Kidney epithelial cell (primary cell): ENCODE data around the gene TLE7. TPM values are rescaled to one million over a fixed set of nuclear protein-coding genes. Genes with fewer than 3 reads are reported as not detected.

ENCODE experiments used
- DNase-seq: peaks from one replicate; pipeline ENCODE4 v3.0.0-alpha.2; 2010; ENCODE audit warnings: low read depth
- H3K27me3 ChIP-seq: 2 replicates; pipeline ENCODE4 v1.6.0; 2011; ENCODE audit warnings: low read length; ENCODE audit not compliant: control insufficient read depth, insufficient read depth
- H3K36me3 ChIP-seq: 2 replicates; pipeline ENCODE4 v1.5.1; 2011; ENCODE audit warnings: low read length; ENCODE audit not compliant: control insufficient read depth, insufficient read depth
- H3K4me3 ChIP-seq: 2 replicates; pipeline ENCODE4 v1.5.1; 2011; ENCODE audit warnings: low read depth, mild to moderate bottlenecking, control low read depth, low read length
- CTCF ChIP-seq: IDR thresholded peaks from 2 replicates; pipeline ENCODE4 v1.5.1; 2011; ENCODE audit warnings: mild to moderate bottlenecking, moderate library complexity, low read length, control low read depth, inconsistent platforms; ENCODE audit not compliant: insufficient read depth, poor library complexity, severe bottlenecking
- total RNA-seq: library from RNA; depleted of rRNA; stranded (reverse); fragments of >200 nt; gene quantifications from 2 replicates; pipeline ENCODE4 v1.2.3, GENCODE V29; 2015

Gene TLE7
- total RNA-seq, 1 donor from 2014 or later = not detected

- no peak for DNase-seq
- Histone ChIP-seq H3K36me3 (no peaks in the 10 kb centered on the region), H3K27me3 (no peaks in the 10 kb centered on the region), H3K4me3 (no peak overlapping the region)
- no peak for TF ChIP-seq CTCF
These were observed 5.4 kb downstream of the TLE7 start for GRCh38 chr16:71436473-71436872.

- H3K27me3 ChIP-seq = no peaks in the 10 kb centered on the region
- H3K36me3 ChIP-seq = no peaks in the 10 kb centered on the region
- H3K4me3 ChIP-seq = no peak overlapping the region
- no peak for TF ChIP-seq CTCF
- DNase-seq = no peak
These were observed 8.9 kb downstream of the TLE7 start for GRCh38 chr16:71432906-71433305.

DNA sequence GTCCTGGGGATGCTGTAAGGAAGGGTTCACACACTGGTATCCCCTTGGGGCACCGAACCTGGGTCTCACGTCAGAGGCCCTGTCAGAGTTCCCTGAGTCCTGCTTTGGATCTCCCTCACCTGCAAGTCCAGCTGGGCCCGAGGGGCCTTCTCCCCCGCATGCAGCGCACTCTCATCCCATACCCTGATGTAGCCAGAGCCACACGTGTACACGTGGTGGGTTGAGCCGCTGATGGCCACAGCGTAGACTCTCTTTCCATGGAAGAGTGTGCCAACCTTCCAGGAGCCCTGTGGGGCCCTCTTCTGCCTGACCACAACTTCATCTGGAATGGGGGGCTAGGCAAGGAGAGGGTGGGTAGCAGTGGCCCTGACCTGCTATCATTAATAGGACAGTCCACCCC, 9.9 kb downstream of the TLE7 start:
- H3K27me3 ChIP-seq = no peaks in the 10 kb centered on the region
- TF ChIP-seq CTCF = no peak
- no peak for DNase-seq
- no peaks in the 10 kb centered on the region for H3K36me3 ChIP-seq
- H3K4me3 ChIP-seq = no peak overlapping the region

GRCh38 chr16:71431176-71431575, 10.7 kb downstream of the TLE7 start:
- DNase-seq = no peak

DNA sequence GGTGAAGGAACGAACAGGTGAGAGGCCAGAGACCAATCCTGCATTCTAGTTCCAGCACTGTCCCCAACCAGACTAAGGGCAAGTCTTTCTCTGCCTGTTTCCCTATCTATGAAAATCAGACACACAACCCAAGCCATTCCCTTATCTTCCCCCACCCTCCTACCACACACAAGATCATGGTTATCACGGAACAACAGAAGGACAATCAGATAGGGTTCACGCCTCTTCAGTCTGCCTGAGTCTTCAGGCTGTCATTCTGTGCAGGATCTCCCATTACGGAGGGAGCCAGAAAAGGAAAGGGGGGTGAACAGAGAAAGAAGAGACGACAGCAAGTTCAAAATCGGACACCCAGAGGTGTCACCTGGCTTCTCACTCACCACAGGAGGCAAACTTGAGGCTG, 11.1 kb downstream of the TLE7 start:
- Histone ChIP-seq H3K36me3 (no peaks in the 10 kb centered on the region), H3K27me3 (peaks cover 5% of the 10 kb centered on the region), H3K4me3 (no peak overlapping the region)
- no peak for DNase-seq
- TF ChIP-seq CTCF = no peak

More at GRCh38 chr16:71431176-71431575, 10.7 kb downstream of the TLE7 start:
- Histone ChIP-seq H3K36me3 (no peaks in the 10 kb centered on the region), H3K4me3 (no peak overlapping the region), H3K27me3 (peaks cover under 1% of the 10 kb centered on the region)
- no peak for TF ChIP-seq CTCF

GRCh38 chr16:71429581-71429980, 12.3 kb downstream of the TLE7 start:
- Histone ChIP-seq H3K27me3 (peaks cover 10% of the 10 kb centered on the region), H3K36me3 (no peaks in the 10 kb centered on the region), H3K4me3 (no peak overlapping the region)
- DNase-seq = no peak
- TF ChIP-seq CTCF = no peak
